K562 (cell line): ENCODE data around the gene KAT5. TPM values are rescaled to one million over a fixed set of nuclear protein-coding genes. Genes with fewer than 3 reads are reported as not detected.
A peak's percentile ranks its signal among the peaks of the same experiment; 100 is the strongest.

Experiments
- ARHGAP35 ChIP-seq: fragments of 450-650 bp; IDR thresholded peaks from 2 replicates; pipeline ENCODE4 v1.6.1; 2018; ENCODE audit not compliant: partially characterized antibody
- ARID3A ChIP-seq: IDR thresholded peaks from 2 replicates; pipeline ENCODE4 v1.6.1; 2012; ENCODE audit warnings: low read depth, low read length, improper control_type of control experiment, borderline replicate concordance
- CBX1 ChIP-seq: sonication (generic); IDR thresholded peaks from 2 replicates; pipeline ENCODE4 v1.6.1; 2016; ENCODE audit warnings: antibody characterized with exemption, low read depth, mild to moderate bottlenecking
- CREBBP ChIP-seq: IDR thresholded peaks from one replicate; pipeline ENCODE4 v1.6.1; 2012; ENCODE audit warnings: low read depth, mild to moderate bottlenecking, control low read depth, inconsistent platforms, low read length
- ELK1 ChIP-seq: sonication (generic); formaldehyde crosslinking; IDR thresholded peaks from 2 replicates; pipeline ENCODE4 v1.8.1; 2022; ENCODE audit warnings: missing genetic modification reagents
- GABPB2 ChIP-seq: fragments of 250-450 bp; sonication (Bioruptor Pico); conservative IDR thresholded peaks from 2 replicates; pipeline ENCODE4 v1.5.1; 2021; ENCODE audit warnings: mild to moderate bottlenecking
- HMBOX1 ChIP-seq: sonication (generic); IDR thresholded peaks from 2 replicates; pipeline ENCODE4 v1.6.1; 2016
- JUNB ChIP-seq: fragments of 450-650 bp; formaldehyde crosslinking; conservative IDR thresholded peaks from 2 replicates; pipeline ENCODE4 v1.4.0; 2020; ENCODE audit warnings: mild to moderate bottlenecking
- MAFG ChIP-seq: fragments of 450-650 bp; conservative IDR thresholded peaks from 2 replicates; pipeline ENCODE4 v1.6.1; 2016; ENCODE audit warnings: missing genetic modification characterization, missing compliant biosample characterization
- MXI1 ChIP-seq: IDR thresholded peaks from 2 replicates; pipeline ENCODE4 v1.6.1; 2011; ENCODE audit warnings: low read depth, mild to moderate bottlenecking, improper control_type of control experiment, low read length
- MYBL2 ChIP-seq, 2 experiments: fragments of 450-650 bp in 1 of 2; sonication (generic) in 1 of 2; formaldehyde crosslinking in 1 of 2; IDR thresholded peaks; 2 replicates each; pipeline versions ENCODE4 v1.6.1 to v1.8.1; 2017 to 2022; ENCODE audit warnings: borderline replicate concordance in 1 of 2, inconsistent platforms in 1 of 2, low read depth in 1 of 2, mild to moderate bottlenecking in 1 of 2, missing genetic modification reagents in 1 of 2, moderate library complexity in 1 of 2
- NELFE ChIP-seq: IDR thresholded peaks from 2 replicates; pipeline ENCODE4 v1.6.1; 2011; ENCODE audit warnings: mild to moderate bottlenecking; ENCODE audit not compliant: insufficient read depth, insufficient read length
- PRDM10 ChIP-seq: fragments of 450-650 bp; IDR thresholded peaks from 2 replicates; pipeline ENCODE4 v1.6.1; 2018; ENCODE audit not compliant: partially characterized antibody
- PTBP1 ChIP-seq: fragments of 200-400 bp; formaldehyde crosslinking; IDR thresholded peaks from 2 replicates; pipeline ENCODE4 v1.6.1; 2017; ENCODE audit warnings: low read depth, low read length
- RFX1 ChIP-seq: fragments of 450-650 bp; IDR thresholded peaks from 2 replicates; pipeline ENCODE4 v1.6.1; 2016; ENCODE audit warnings: mild to moderate bottlenecking, moderate library complexity
- SPI1 ChIP-seq: IDR thresholded peaks from 2 replicates; pipeline ENCODE4 v1.6.1; 2011; ENCODE audit warnings: low read depth, low read length, control low read depth, borderline replicate concordance
- TBP ChIP-seq: optimal IDR thresholded peaks from 2 replicates; pipeline ENCODE3; 2011; ENCODE audit warnings: low read depth, low read length, improper control_type of control experiment
- ZFX ChIP-seq: sonication (generic); formaldehyde crosslinking; IDR thresholded peaks from 2 replicates; pipeline ENCODE4 v1.8.0; 2022; ENCODE audit warnings: mild to moderate bottlenecking, missing genetic modification reagents, moderate library complexity
- ZKSCAN1 ChIP-seq: fragments of 150-350 bp; IDR thresholded peaks from 2 replicates; pipeline ENCODE4 v1.6.1; 2016; ENCODE audit warnings: low read depth, low read length
- ZKSCAN8 ChIP-seq: fragments of 200-800 bp; sonication (Bioruptor generic); IDR thresholded peaks from 2 replicates; pipeline ENCODE4 v1.6.1; 2016; ENCODE audit warnings: missing genetic modification characterization, missing compliant biosample characterization
- ZNF133 ChIP-seq: fragments of 250-450 bp; sonication (Bioruptor Pico); IDR thresholded peaks from 2 replicates; pipeline ENCODE4 v1.4.0; 2020; ENCODE audit warnings: mild to moderate bottlenecking
- polyA plus RNA-seq, 8 experiments: library from polyadenylated mRNA; depleted of rRNA in 4 of 8; stranded (reverse) in 5 of 8; unstranded in 3 of 8; fragments of >200 nt; fragmentation: Nextera tagmentation in 2 of 8; fragmentation: Illumina TruSeq in 1 of 8; extraction: Ambion mirVana in 2 of 8; extraction: Trizol in 1 of 8; gene quantifications; 2 replicates each; pipeline versions ENCODE4 v1.2.1 to v1.2.3, GENCODE V29; 2011 to 2014; ENCODE audit warnings: inconsistent platforms in 1 of 8, missing spikeins in 1 of 8
- total RNA-seq, 7 experiments: library from RNA; depleted of rRNA in 6 of 7; stranded (reverse); fragments of >200 nt in 6 of 7; fragmentation: Illumina TruSeq in 2 of 7; extraction: Trizol in 2 of 7; gene quantifications; 2 replicates each; pipeline versions ENCODE4 v1.2.1 to v1.2.3, GENCODE V29; 2011 to 2021; ENCODE audit warnings: low replicate concordance in 1 of 7

KAT5 gene
- total and polyA plus RNA-seq, 9 of the 15 experiments (the other 6 are each of a cell fraction or from before 2014, with no cell fraction given) = 3.6 to 76.8 (median 52.7) TPM

GRCh38 chr11:65709661-65710060, 2.4 kb upstream of the KAT5 start (continued):
- TF ChIP-seq JUNB (CRISPR knock-in tag) (no peak), NELFE (no peak), ZNF133 (CRISPR knock-in tag) (no peak), ZFX (CRISPR knock-in tag) (no peak), ZKSCAN8 (CRISPR knock-in tag) (no peak), ELK1 (CRISPR knock-in tag) (peak; percentile 93; the same call in 1 of the 2 replicates), CREBBP (no peak), TBP (no peak), CBX1 (no peak), ARID3A (no peak), PTBP1 (no peak), PRDM10 (no peak), RFX1 (peak; percentile 91), MAFG (no peak), ARHGAP35 (no peak), SPI1 (no peak), MXI1 (peak; percentile 25; the same call in 1 of the 2 replicates), HMBOX1 (peak; percentile 55), ZKSCAN1 (no peak), MYBL2 (IDR thresholded peaks at IDR 0.05; ENCODE audit: low read depth) (no peak), MYBL2 (CRISPR knock-in tag; IDR thresholded peaks at IDR 0.05; ENCODE audit: borderline replicate concordance) (no peak), GABPB2 (CRISPR knock-in tag) (no peak)
